ENCODE measurements around the gene ZIC5.

The ZIC5 gene

GRCh38 chr13:99971576-99972189 is at the start of gene ZIC5:
ZIC5 (minus strand) TSS chr13:99971767; CDS start chr13:99971603, 164 bp downstream.
- DNase-seq = peak; percentile 42

- DNase-seq = no peak
Measured at GRCh38 chr13:100019780-100020356, 48.3 kb upstream of the ZIC5 start.

- DNase-seq = no peak
Measured at GRCh38 chr13:100014621-100015020, 43.1 kb upstream of the ZIC5 start.

GRCh38 chr13:99998261-99998660 is 26.7 kb upstream of the ZIC5 start:
- DNase-seq = no peak

GRCh38 chr13:99997702-99998214 is 26.2 kb upstream of the ZIC5 start:
- DNase-seq = no peak

GRCh38 chr13:99996381-99996973 is 24.9 kb upstream of the ZIC5 start:
- DNase-seq = no peak

GRCh38 chr13:99995589-99996380 is 24.2 kb upstream of the ZIC5 start:
- no peak for DNase-seq

- no peak for DNase-seq
Measured at GRCh38 chr13:99995104-99995588, 23.6 kb upstream of the ZIC5 start.

- no peak for DNase-seq
Measured at GRCh38 chr13:99994638-99995020, 23.1 kb upstream of the ZIC5 start.

- no peak for DNase-seq
Measured at GRCh38 chr13:99993660-99994637, 22.4 kb upstream of the ZIC5 start.

GRCh38 chr13:99992949-99993351 is 21.4 kb upstream of the ZIC5 start:
- DNase-seq = no peak

GRCh38 chr13:99991828-99992775 is 20.5 kb upstream of the ZIC5 start:
- no peak for DNase-seq

GRCh38 chr13:99991013-99991827 is 19.7 kb upstream of the ZIC5 start:
- no peak for DNase-seq

- no peak for DNase-seq
Measured at GRCh38 chr13:99990126-99990977, 18.8 kb upstream of the ZIC5 start.

- no peak for DNase-seq
Measured at GRCh38 chr13:99989276-99990125, 17.9 kb upstream of the ZIC5 start.

GRCh38 chr13:99988529-99989275 is 17.1 kb upstream of the ZIC5 start:
- DNase-seq = no peak
